ENCODE measurements around the gene RIBC1. TPM values are rescaled to one million over a fixed set of nuclear protein-coding genes. Genes with fewer than 3 reads are reported as not detected.
"Not testable (repeated sequence)": the region's sequence is repeated elsewhere in the genome, so short reads cannot be mapped to it uniquely, and the experiment has no call there.

Gene RIBC1
- total and polyA plus RNA-seq, 10 donors = 0.34 to 1.4 (median 0.83) TPM; not detected in 1

- Histone ChIP-seq H3K36me3 (no peaks in the 10 kb centered on the region), H3K4me1 (no peaks in the 10 kb centered on the region), H3K9me3 (no peaks in the 10 kb centered on the region), H3K27ac (no peak overlapping the region), H3K27me3 (replicated peaks in 1 of 7) (peaks cover 0 to 14% (median 0%) of the 10 kb centered on the region in 7 donors), H3K4me3 (no peak overlapping the region)
- DNase-seq = no peak
- intact Hi-C loops (cut with DNase I; ENCODE audit: low total_unique reads) = no loop called here
- no peak for TF ChIP-seq POLR2AphosphoS5 (IDR thresholded peaks at IDR 0.05)
- TF ChIP-seq POLR2A (IDR thresholded peaks at IDR 0.05) = no peak
- TF ChIP-seq CTCF (IDR thresholded peaks at IDR 0.05 in 8 of 11, conservative IDR thresholded peaks at IDR 0.05 in 3 of 11) = no peak
- WGBS, 5 donors = 45 to 53% (median 53%) methylated on average over 5 of the region's 5 CpGs
Measured at GRCh38 chrX:53458082-53458481, 35.4 kb downstream of the RIBC1 start.

GRCh38 chrX:53468659-53469058, 46.0 kb downstream of the RIBC1 start:
- 85 to 91% (median 88%) methylated on average over 3 of the region's 3 CpGs for WGBS, 5 donors
- H3K9me3 ChIP-seq; H3K4me3 ChIP-seq; H3K36me3 ChIP-seq; intact Hi-C loops (cut with DNase I; ENCODE audit: low total_unique reads); H3K4me1 ChIP-seq; DNase-seq; H3K27ac ChIP-seq: not testable (repeated sequence)
- peaks cover 0 to 32% (median 0%) of the 10 kb centered on the region in 7 donors for H3K27me3 ChIP-seq (replicated peaks in 1 of 7)

GRCh38 chrX:53471346-53471745, 48.7 kb downstream of the RIBC1 start:
- no peak for TF ChIP-seq POLR2A (IDR thresholded peaks at IDR 0.05)
- TF ChIP-seq POLR2AphosphoS5 (IDR thresholded peaks at IDR 0.05) = no peak
- TF ChIP-seq CTCF (IDR thresholded peaks at IDR 0.05 in 8 of 11, conservative IDR thresholded peaks at IDR 0.05 in 3 of 11) = no peak
- intact Hi-C loops (cut with DNase I; ENCODE audit: low total_unique reads) = no loop called here
- WGBS, 5 donors = 76 to 92% (median 87%) methylated on average over 3 of the region's 3 CpGs
- no peaks in the 10 kb centered on the region for H3K4me1 ChIP-seq
- no peaks in the 10 kb centered on the region for H3K9me3 ChIP-seq
- no peak overlapping the region for H3K4me3 ChIP-seq
- H3K27me3 ChIP-seq (replicated peaks in 1 of 7) = peaks cover 0 to 28% (median 0%) of the 10 kb centered on the region in 7 donors
- no peak for DNase-seq
- no peak overlapping the region for H3K27ac ChIP-seq
- no peaks in the 10 kb centered on the region for H3K36me3 ChIP-seq

GRCh38 chrX:53474707-53475106, 52.0 kb downstream of the RIBC1 start:
- 23 to 61% (median 32%) methylated on average over 2 of the region's 2 CpGs for WGBS, 5 donors
- H3K36me3 ChIP-seq = no peaks in the 10 kb centered on the region
- intact Hi-C loops (cut with DNase I; ENCODE audit: low total_unique reads) = no loop called here

More at GRCh38 chrX:53474707-53475106, 52.0 kb downstream of the RIBC1 start:
- no peak for DNase-seq
- Histone ChIP-seq H3K4me1 (no peaks in the 10 kb centered on the region), H3K27ac (no peak overlapping the region), H3K4me3 (no peak overlapping the region), H3K27me3 (replicated peaks in 1 of 7) (peaks cover 0 to 34% (median 0%) of the 10 kb centered on the region in 7 donors), H3K9me3 (no peaks in the 10 kb centered on the region)
- TF ChIP-seq POLR2AphosphoS5 (IDR thresholded peaks at IDR 0.05) (no peak), CTCF (IDR thresholded peaks at IDR 0.05 in 8 of 11, conservative IDR thresholded peaks at IDR 0.05 in 3 of 11) (no peak), POLR2A (IDR thresholded peaks at IDR 0.05) (no peak)
